MV-4-11 (cell line): Measurements from ENCODE around the gene KCNQ5.
"Not testable (repeated sequence)": the region's sequence is repeated elsewhere in the genome, so short reads cannot be mapped to it uniquely, and the experiment has no call there.

Experiments used
- DNase-seq: peaks from one replicate; lab custom pipeline; 2025; lab: John Stamatoyannopoulos, UW

Gene KCNQ5

GRCh38 chr6:72621291-72622093 lies at the start of gene KCNQ5:
TSS of gene KCNQ5 (plus strand) at chr6:72622064.
- DNase-seq: no peak

DNA sequence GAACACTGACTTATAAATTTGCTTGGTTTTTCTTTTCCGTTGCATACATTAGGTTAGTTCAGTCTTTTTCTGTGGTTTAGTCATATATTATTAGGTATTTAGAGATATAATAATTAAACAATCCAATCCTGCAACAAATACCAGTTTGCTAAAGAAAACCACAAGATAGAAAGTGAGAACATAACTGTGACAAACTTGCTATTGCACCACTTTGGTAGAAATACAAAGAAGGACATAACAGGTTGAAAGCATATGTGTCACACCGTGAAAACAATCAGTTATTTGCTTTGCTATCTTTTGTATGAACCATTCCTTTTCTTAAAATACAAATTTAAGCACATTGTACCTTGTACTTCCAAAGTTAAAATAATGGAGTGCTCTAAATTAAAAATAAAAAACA lies 42.0 kb upstream of the KCNQ5 start:
- no peak for DNase-seq

- peak; percentile 81 for DNase-seq
Measured at GRCh38 chr6:72580281-72580940, 41.5 kb upstream of the KCNQ5 start.

DNA sequence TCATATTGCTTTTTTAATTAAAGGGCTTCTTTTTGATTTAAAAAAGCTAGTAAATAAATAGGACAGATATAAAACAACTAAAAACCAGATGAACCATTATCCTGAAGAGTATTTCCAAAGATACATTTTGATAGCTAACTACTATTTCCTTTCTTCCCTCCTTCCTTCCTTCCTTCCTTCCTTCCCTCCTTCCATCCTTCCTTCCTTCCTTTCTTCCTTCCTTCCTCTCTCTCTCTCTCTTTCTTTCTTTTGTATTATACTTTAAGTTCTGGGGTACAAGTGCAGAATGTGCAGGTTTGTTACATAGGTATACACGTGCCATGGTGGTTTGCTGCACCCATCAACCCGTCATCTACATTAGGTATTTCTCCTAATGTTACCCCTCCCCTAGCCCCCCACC lies 40.9 kb upstream of the KCNQ5 start:
- not testable (repeated sequence) for DNase-seq

- no peak for DNase-seq
Measured at GRCh38 chr6:72588155-72588554, 33.7 kb upstream of the KCNQ5 start.

GRCh38 chr6:72589096-72589495 lies 32.8 kb upstream of the KCNQ5 start:
- no peak for DNase-seq

DNA sequence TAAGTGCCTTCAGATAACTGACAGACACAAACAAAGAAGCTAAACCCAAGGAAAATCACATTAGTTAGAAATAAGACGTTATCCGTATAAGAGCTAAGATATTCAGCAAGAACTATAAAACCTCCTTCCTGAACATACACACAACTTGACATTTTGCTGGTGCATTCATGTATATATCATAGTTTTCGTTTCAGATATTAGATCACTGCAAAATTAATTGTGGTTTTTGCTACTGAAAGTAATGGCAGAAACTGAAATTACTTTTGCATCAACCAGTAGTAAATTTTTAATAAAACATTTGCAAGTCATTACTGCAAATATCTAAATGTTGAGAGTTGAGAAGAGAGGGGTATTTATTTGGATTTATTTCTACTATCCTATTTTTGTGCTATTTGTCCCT lies 26.1 kb upstream of the KCNQ5 start:
- no peak for DNase-seq

- peak; percentile 3 for DNase-seq
Measured at GRCh38 chr6:72616406-72617015, 5.4 kb upstream of the KCNQ5 start.

DNA sequence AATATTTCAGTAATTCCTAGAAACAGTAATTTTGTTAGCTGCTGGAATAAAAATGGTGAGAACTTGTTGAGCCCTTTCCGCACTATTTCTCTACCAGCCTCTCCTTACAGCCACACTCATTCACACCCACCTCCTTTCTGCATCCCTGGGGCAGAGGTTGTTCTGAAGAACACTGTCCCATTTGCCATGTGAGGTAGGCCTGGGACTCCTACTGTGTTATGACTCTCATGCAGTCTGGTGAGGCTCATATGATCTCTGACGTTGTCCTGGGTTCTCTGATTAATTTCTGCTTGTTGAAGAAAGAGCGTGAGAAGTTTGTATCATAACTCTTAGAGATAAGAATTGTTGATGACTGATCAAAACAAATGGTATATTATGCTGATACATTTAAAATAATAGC lies 4.1 kb upstream of the KCNQ5 start:
- DNase-seq: no peak

GRCh38 chr6:72619883-72620696 lies 1.8 kb upstream of the KCNQ5 start:
- DNase-seq: peak; percentile 42

DNA sequence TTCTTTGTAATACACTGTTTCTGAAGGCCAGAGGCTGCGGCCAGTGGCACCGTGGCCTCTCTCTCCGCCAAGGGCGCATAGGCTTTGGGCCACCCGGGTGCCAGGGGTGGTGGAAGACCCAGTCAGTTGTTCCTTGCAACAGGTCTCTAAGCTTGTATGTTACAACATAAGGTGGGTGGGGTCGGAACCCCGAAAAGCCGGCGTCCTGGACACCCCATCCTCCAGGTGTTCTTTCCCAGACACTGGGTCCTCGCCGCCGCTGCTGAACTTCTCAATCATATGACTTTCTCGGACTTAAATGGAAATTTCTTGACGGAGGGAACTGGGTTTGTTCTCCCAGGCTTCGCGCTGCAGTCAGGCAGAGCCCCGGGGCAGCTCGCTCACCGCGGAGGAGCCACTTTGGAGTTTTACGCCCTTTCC lies 983 bp upstream of the KCNQ5 start:
- no peak for DNase-seq

DNA sequence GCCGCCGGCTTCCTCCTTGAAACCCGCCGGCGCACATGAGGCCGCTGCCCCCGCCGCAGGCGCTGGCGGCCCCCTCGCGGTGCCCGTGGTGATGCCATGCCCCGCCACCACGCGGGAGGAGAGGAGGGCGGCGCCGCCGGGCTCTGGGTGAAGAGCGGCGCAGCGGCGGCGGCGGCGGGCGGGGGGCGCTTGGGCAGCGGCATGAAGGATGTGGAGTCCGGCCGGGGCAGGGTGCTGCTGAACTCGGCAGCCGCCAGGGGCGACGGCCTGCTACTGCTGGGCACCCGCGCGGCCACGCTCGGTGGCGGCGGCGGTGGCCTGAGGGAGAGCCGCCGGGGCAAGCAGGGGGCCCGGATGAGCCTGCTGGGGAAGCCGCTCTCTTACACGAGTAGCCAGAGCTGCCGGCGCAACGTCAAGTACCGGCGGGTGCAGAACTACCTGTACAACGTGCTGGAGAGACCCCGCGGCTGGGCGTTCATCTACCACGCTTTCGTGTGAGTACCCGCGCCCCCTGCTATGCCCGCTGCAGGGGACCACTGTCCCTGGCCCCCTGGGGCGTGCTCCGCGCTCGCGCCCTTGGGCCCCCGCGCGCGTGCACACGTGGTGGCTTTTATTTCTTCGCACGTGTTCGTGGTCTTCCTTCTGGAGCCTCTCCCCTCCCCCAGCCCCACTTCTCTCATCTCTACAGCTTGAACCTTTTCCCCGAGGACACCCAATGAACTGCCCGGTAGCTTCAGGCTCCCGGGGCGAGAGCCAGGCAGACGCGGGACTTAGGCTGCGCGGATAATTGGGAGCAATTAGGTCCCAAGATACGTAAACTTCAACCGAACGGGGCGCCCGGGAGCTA lies 453 bp downstream of the KCNQ5 start:
- DNase-seq: peak; percentile 7

- no peak for DNase-seq
Measured at GRCh38 chr6:72623808-72624207, 1.9 kb downstream of the KCNQ5 start.

GRCh38 chr6:72624557-72625160 lies 2.8 kb downstream of the KCNQ5 start:
- no peak for DNase-seq

GRCh38 chr6:72626126-72626525 lies 4.3 kb downstream of the KCNQ5 start:
- DNase-seq: no peak

GRCh38 chr6:72627539-72627938 lies 5.7 kb downstream of the KCNQ5 start:
- DNase-seq: no peak

DNA sequence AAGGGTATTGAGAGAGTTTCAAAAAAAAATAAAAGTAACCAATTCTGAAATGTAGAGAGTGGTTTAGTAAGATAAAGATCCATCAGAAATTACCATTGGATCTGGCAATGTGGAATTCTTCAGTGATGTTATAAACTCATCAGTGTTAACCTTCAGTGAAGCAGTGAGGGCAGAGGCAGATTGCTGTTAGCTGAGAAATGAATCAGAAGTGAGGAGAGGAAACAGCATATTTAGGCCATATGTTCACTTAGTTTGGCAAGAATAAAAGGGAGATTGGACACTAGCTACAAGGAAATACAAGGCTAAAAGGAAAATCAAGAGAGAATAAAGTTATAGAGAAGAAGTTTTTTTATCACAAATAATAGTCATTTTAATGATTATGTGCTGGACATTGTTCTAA lies 9.6 kb downstream of the KCNQ5 start:
- DNase-seq: no peak

GRCh38 chr6:72635636-72636035 lies 13.8 kb downstream of the KCNQ5 start:
- no peak for DNase-seq

- DNase-seq: no peak
Measured at GRCh38 chr6:72636215-72636614, 14.4 kb downstream of the KCNQ5 start.

GRCh38 chr6:72636786-72637185 lies 14.9 kb downstream of the KCNQ5 start:
- DNase-seq: no peak
